Mesenchymal stem cell (in vitro differentiated cells and primary cell): Measurements from ENCODE around the gene PLXNB1.
A peak's percentile ranks its signal among the peaks of the same experiment; 100 is the strongest.
"Not testable (repeated sequence)": the region's sequence is repeated elsewhere in the genome, so short reads cannot be mapped to it uniquely, and the experiment has no call there.

Experiments used
- DNase-seq: peaks from one replicate; pipeline ENCODE4 v3.0.0-alpha.2; 2013
- H2AFZ ChIP-seq: one replicate; pipeline ENCODE4 v1.6.1; 2013; ENCODE audit warnings: low read depth, mild to moderate bottlenecking, control low read depth, inconsistent platforms, low read length, moderate library complexity
- H2AK5ac ChIP-seq: 2 replicates; pipeline ENCODE4 v1.6.1; 2013; ENCODE audit warnings: low read length, moderate library complexity, mild to moderate bottlenecking, inconsistent platforms; ENCODE audit not compliant: severe bottlenecking
- H2BK120ac ChIP-seq: one replicate; pipeline ENCODE4 v1.6.1; 2013; ENCODE audit warnings: low read depth, mild to moderate bottlenecking, inconsistent platforms, low read length, moderate library complexity
- H2BK12ac ChIP-seq, 2 experiments: one replicate each; pipeline ENCODE4 v1.6.1; 2013; ENCODE audit warnings: inconsistent platforms in 2 of 2, low read length in 2 of 2, mild to moderate bottlenecking in 2 of 2, moderate library complexity in 2 of 2, control low read depth in 1 of 2
- H2BK15ac ChIP-seq: one replicate; pipeline ENCODE4 v1.6.1; 2013; ENCODE audit warnings: mild to moderate bottlenecking, low read depth, inconsistent platforms; ENCODE audit not compliant: poor library complexity, severe bottlenecking
- H2BK5ac ChIP-seq: 2 replicates; pipeline ENCODE4 v1.6.1; 2013; ENCODE audit warnings: low read depth, mild to moderate bottlenecking, low read length, control low read depth, inconsistent platforms; ENCODE audit not compliant: poor library complexity, severe bottlenecking
- H3K14ac ChIP-seq, 2 experiments: one replicate each; pipeline ENCODE4 v1.6.1; 2013; ENCODE audit warnings: inconsistent platforms in 2 of 2, low read length in 2 of 2, control low read depth in 1 of 2, mild to moderate bottlenecking in 1 of 2, moderate library complexity in 1 of 2
- H3K18ac ChIP-seq, 2 experiments: one replicate each; pipeline ENCODE4 v1.6.1; 2013; ENCODE audit warnings: inconsistent platforms in 2 of 2, low read length in 2 of 2, control low read depth in 1 of 2, low read depth in 1 of 2, mild to moderate bottlenecking in 1 of 2
- H3K23ac ChIP-seq, 2 experiments: one replicate each; pipeline ENCODE4 v1.6.1; 2013; ENCODE audit warnings: inconsistent platforms in 2 of 2, low read length in 2 of 2, mild to moderate bottlenecking in 2 of 2, moderate library complexity in 2 of 2, control low read depth in 1 of 2
- H3K27ac ChIP-seq: 2 replicates; pipeline ENCODE4 v1.5.1; 2013; ENCODE audit warnings: mild to moderate bottlenecking, moderate library complexity, low read length, control low read depth, inconsistent platforms; ENCODE audit not compliant: poor library complexity, severe bottlenecking
- H3K27me3 ChIP-seq, 2 experiments: 2 replicates each; pipeline versions ENCODE4 v1.6.1 to v1.7.0; 2013; ENCODE audit warnings: low read length in 2 of 2, mild to moderate bottlenecking in 2 of 2, moderate library complexity in 2 of 2, control low read depth in 1 of 2, inconsistent platforms in 1 of 2; ENCODE audit not compliant: control insufficient read depth in 1 of 2, insufficient read depth in 1 of 2
- H3K36me3 ChIP-seq, 2 experiments: 2 replicates each; pipeline versions ENCODE4 v1.6.1 to v1.7.0; 2013; ENCODE audit warnings: low read length in 2 of 2, control low read depth in 1 of 2, inconsistent platforms in 1 of 2, low read depth in 1 of 2, mild to moderate bottlenecking in 1 of 2; ENCODE audit not compliant: insufficient read depth in 2 of 2, control insufficient read depth in 1 of 2
- H3K4ac ChIP-seq, 2 experiments: one replicate each; pipeline ENCODE4 v1.6.1; 2013; ENCODE audit warnings: inconsistent platforms in 2 of 2, low read length in 2 of 2, mild to moderate bottlenecking in 2 of 2, moderate library complexity in 2 of 2, control low read depth in 1 of 2, low read depth in 1 of 2
- H3K4me1 ChIP-seq: 2 replicates; pipeline ENCODE4 v1.6.1; 2013; ENCODE audit warnings: low read depth, low read length, control low read depth; ENCODE audit not compliant: control insufficient read depth, insufficient read depth
- H3K4me2 ChIP-seq: 2 replicates; pipeline ENCODE4 v1.6.1; 2013; ENCODE audit warnings: low read length, mild to moderate bottlenecking, inconsistent platforms; ENCODE audit not compliant: poor library complexity, severe bottlenecking
- H3K4me3 ChIP-seq, 2 experiments: 2 replicates each; pipeline versions ENCODE4 v1.5.1 to v1.7.0; 2013; ENCODE audit warnings: low read length in 2 of 2, mild to moderate bottlenecking in 2 of 2, control low read depth in 1 of 2, low read depth in 1 of 2; ENCODE audit not compliant: insufficient read depth in 1 of 2
- H3K79me1 ChIP-seq: replicated peaks from 2 replicates; pipeline ENCODE4 v1.6.1; 2013; ENCODE audit warnings: mild to moderate bottlenecking, control low read depth, low read length, inconsistent platforms; ENCODE audit not compliant: poor library complexity, severe bottlenecking
- H3K9ac ChIP-seq: 2 replicates; pipeline ENCODE4 v1.7.0; 2013; ENCODE audit warnings: mild to moderate bottlenecking, low read length, moderate library complexity
- H3K9me3 ChIP-seq: 2 replicates; pipeline ENCODE4 v1.7.0; 2013; ENCODE audit warnings: mild to moderate bottlenecking, low read length; ENCODE audit not compliant: control insufficient read depth
- H4K8ac ChIP-seq: one replicate; pipeline ENCODE4 v1.6.1; 2013; ENCODE audit warnings: inconsistent platforms, mild to moderate bottlenecking, low read length, moderate library complexity
- H4K91ac ChIP-seq: one replicate; pipeline ENCODE4 v1.6.1; 2013; ENCODE audit warnings: mild to moderate bottlenecking, low read length, inconsistent platforms
- WGBS: methylation state at CpG from one replicate; pipeline ENCODE4 v1.1.7; 2013; ENCODE audit warnings: mixed read lengths; 5-methylcytosine and 5-hydroxymethylcytosine counted together

Gene PLXNB1

DNA sequence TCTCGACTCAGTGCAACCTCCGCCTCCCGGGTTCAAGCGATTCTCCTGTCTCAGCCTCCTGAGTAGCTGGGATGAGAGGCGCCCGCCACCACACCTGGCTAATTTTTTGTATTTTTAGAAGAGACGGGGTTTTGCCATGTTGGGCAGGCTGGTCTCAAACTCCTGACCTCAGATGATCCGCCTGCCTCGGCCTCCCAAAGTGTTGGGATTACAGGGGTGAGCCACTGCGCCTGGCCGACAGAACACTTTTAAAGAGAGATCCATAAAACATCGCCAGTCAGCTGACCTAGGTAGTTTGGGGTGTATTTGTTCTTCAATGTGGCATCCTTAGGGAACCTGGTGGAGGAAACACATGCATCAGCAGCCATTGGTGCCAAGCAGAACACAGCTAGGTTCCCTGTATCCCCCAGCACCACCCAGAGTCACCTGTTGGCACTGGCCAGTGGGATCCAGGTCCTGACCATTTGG is 28.4 kb downstream of the PLXNB1 start:
- not testable (repeated sequence) for H3K27ac ChIP-seq, DNase-seq, H2BK12ac ChIP-seq, H2AK5ac ChIP-seq, H2BK15ac ChIP-seq, H2BK120ac ChIP-seq, H3K18ac ChIP-seq, H4K91ac ChIP-seq, H3K4me2 ChIP-seq, H2BK5ac ChIP-seq, H3K4ac ChIP-seq, H2AFZ ChIP-seq, H3K14ac ChIP-seq, H4K8ac ChIP-seq, H3K79me1 ChIP-seq, H3K23ac ChIP-seq, H3K9me3 ChIP-seq, H3K4me3 ChIP-seq, H3K4me1 ChIP-seq
- Histone ChIP-seq H3K36me3 (peaks cover 30 to 38% of the 10 kb centered on the region in 2 experiments), H3K27me3 (peaks cover 16 to 20% of the 10 kb centered on the region in 2 experiments), H3K9ac (peak overlapping the region; percentile 64)
- WGBS: 98% methylated on average over 12 of the region's 12 CpGs

- H3K79me1 ChIP-seq: no peaks in the 10 kb centered on the region
- H3K18ac ChIP-seq: no peak overlapping the region
- H3K27me3 ChIP-seq: peaks cover 16 to 21% of the 10 kb centered on the region in 2 experiments
- H2BK5ac ChIP-seq: no peak overlapping the region
- H3K9ac ChIP-seq: no peak overlapping the region
- H3K23ac ChIP-seq: no peak overlapping the region
- H3K9me3 ChIP-seq: no peaks in the 10 kb centered on the region
- no peak overlapping the region for H2BK12ac ChIP-seq
- H4K8ac ChIP-seq: no peak overlapping the region
- H3K14ac ChIP-seq: no peak overlapping the region
- H3K4ac ChIP-seq: no peak overlapping the region
- no peak overlapping the region for H3K4me3 ChIP-seq
- peak; percentile 63 for DNase-seq
- H2BK120ac ChIP-seq: no peak overlapping the region
- peaks cover 8% of the 10 kb centered on the region for H3K4me1 ChIP-seq
- H2BK15ac ChIP-seq: no peak overlapping the region
- 64% methylated on average over 6 of the region's 6 CpGs for WGBS
- no peak overlapping the region for H3K27ac ChIP-seq
- H3K4me2 ChIP-seq: no peak overlapping the region
- no peak overlapping the region for H2AFZ ChIP-seq
- H2AK5ac ChIP-seq: no peak overlapping the region
- no peak overlapping the region for H4K91ac ChIP-seq
- peaks cover 25 to 34% of the 10 kb centered on the region in 2 experiments for H3K36me3 ChIP-seq
These were observed 29.0 kb downstream of the PLXNB1 start for GRCh38 chr3:48400824-48401433.

GRCh38 chr3:48399387-48400172 is 30.3 kb downstream of the PLXNB1 start:
- H3K23ac ChIP-seq: no peak overlapping the region
- no peak for DNase-seq
- peaks cover 13 to 20% of the 10 kb centered on the region in 2 experiments for H3K36me3 ChIP-seq
- H3K4me2 ChIP-seq: no peak overlapping the region
- H3K79me1 ChIP-seq: no peaks in the 10 kb centered on the region
- no peak overlapping the region for H2BK5ac ChIP-seq
- H3K4ac ChIP-seq: no peak overlapping the region
- H3K18ac ChIP-seq: no peak overlapping the region
- no peak overlapping the region for H3K4me3 ChIP-seq
- H2BK12ac ChIP-seq: no peak overlapping the region
- no peak overlapping the region for H2BK120ac ChIP-seq
- peaks cover 8% of the 10 kb centered on the region for H3K4me1 ChIP-seq
- H4K8ac ChIP-seq: no peak overlapping the region
- H2AK5ac ChIP-seq: no peak overlapping the region
- H2BK15ac ChIP-seq: no peak overlapping the region
- WGBS: 79% methylated on average over 3 of the region's 4 CpGs
- H3K27ac ChIP-seq: no peak overlapping the region
- no peak overlapping the region for H3K14ac ChIP-seq
- H2AFZ ChIP-seq: no peak overlapping the region
- H3K9me3 ChIP-seq: no peaks in the 10 kb centered on the region
- H4K91ac ChIP-seq: no peak overlapping the region
- no peak overlapping the region for H3K9ac ChIP-seq
- peaks cover 21 to 33% of the 10 kb centered on the region in 2 experiments for H3K27me3 ChIP-seq

DNA sequence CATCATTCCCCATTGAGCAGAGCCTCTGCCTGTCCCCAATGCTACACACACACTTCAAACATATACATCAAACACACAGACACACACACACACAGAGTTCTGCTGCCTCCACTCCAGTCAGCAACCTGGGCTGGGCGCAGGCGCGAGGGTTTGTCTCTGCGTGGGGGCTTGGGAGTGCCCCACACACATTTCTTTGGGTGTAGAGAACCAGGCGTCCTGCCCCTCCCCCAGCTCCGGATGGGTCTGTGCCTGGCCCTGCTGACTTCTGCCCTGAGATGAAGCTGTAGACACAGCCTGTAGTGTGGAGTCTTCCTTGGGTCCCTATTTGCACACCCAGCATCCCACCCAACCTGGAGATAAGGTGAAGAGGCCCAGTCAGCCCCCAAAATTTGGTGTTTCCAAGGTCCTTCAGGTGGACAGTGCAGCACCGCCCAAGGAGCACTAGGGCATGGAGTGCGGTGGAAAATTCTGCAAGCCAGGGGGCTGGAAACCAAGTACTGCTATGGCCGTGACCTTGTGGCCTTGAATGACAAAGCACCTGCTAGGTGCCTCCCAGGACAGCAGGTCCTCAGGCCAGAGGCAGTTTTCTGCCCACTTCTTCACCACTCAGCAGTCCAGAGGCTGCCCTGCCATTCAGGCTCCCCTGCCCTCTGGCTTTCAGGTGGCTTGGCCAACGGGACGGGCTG is 31.0 kb downstream of the PLXNB1 start:
- Histone ChIP-seq H2AFZ (no peak overlapping the region), H3K27me3 (peaks cover 21 to 33% of the 10 kb centered on the region in 2 experiments), H3K4me3 (no peak overlapping the region), H4K91ac (no peak overlapping the region), H3K9ac (no peak overlapping the region), H4K8ac (no peak overlapping the region), H2BK120ac (no peak overlapping the region), H3K9me3 (no peaks in the 10 kb centered on the region), H3K18ac (no peak overlapping the region), H3K4me1 (peaks cover 8% of the 10 kb centered on the region), H3K4me2 (no peak overlapping the region), H2AK5ac (no peak overlapping the region), H3K23ac (peak overlapping the region in 1 of 2 experiments; percentile 9), H3K4ac (no peak overlapping the region), H3K36me3 (peaks cover 7 to 13% of the 10 kb centered on the region in 2 experiments), H3K27ac (no peak overlapping the region), H2BK5ac (no peak overlapping the region), H3K14ac (no peak overlapping the region), H2BK15ac (no peak overlapping the region), H2BK12ac (no peak overlapping the region), H3K79me1 (no peaks in the 10 kb centered on the region)
- 85% methylated on average over 11 of the region's 11 CpGs for WGBS
- DNase-seq: no peak
